OCI-LY3 (cell line): Measurements from ENCODE around the gene SMTN.
"Not testable (repeated sequence)": the region's sequence is repeated elsewhere in the genome, so short reads cannot be mapped to it uniquely, and the experiment has no call there.

Experiments used
- EZH2phosphoT487 ChIP-seq: fragments of 200-600 bp; shearing (Covaris generic); IDR thresholded peaks from 2 replicates; pipeline ENCODE4 v1.6.1; 2018; ENCODE audit warnings: antibody characterized with exemption, mixed run types, low read depth
- TF ChIP-seq, protein P1 (sequence below): fragments of 200-600, 300-600 bp; sonication (generic); IDR thresholded peaks from 2 replicates; pipeline ENCODE4 v1.5.1; 2014; ENCODE audit warnings: antibody characterized with exemption, low read length, low read depth

DNA sequence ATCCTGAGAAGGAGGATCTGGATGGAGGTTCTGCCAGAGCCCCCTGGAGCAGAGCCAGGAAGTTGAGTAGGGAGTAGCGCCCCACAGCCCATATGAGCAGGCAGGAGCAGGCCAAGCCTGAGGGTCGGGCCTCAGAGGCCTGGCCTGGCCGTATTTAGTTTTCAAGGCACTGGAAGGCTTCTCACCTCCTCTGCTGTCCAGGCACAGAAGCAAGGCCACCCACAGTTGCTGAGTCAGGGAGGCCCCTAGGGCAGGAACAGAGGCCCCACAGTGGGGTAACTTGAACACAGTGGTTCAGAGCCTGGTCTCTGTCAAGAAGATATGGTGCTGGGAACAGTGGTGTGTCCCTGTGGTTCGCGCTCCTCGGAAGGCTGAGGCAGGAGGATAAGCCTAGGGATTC lies 21.5 kb upstream of the SMTN start:
- TF ChIP-seq, protein P1, sequence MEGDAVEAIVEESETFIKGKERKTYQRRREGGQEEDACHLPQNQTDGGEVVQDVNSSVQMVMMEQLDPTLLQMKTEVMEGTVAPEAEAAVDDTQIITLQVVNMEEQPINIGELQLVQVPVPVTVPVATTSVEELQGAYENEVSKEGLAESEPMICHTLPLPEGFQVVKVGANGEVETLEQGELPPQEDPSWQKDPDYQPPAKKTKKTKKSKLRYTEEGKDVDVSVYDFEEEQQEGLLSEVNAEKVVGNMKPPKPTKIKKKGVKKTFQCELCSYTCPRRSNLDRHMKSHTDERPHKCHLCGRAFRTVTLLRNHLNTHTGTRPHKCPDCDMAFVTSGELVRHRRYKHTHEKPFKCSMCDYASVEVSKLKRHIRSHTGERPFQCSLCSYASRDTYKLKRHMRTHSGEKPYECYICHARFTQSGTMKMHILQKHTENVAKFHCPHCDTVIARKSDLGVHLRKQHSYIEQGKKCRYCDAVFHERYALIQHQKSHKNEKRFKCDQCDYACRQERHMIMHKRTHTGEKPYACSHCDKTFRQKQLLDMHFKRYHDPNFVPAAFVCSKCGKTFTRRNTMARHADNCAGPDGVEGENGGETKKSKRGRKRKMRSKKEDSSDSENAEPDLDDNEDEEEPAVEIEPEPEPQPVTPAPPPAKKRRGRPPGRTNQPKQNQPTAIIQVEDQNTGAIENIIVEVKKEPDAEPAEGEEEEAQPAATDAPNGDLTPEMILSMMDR = not testable (repeated sequence)
- TF ChIP-seq EZH2phosphoT487 = not testable (repeated sequence)
